ENCODE measurements around the gene FKBP9.
"Not testable (repeated sequence)": the region's sequence is repeated elsewhere in the genome, so short reads cannot be mapped to it uniquely, and the experiment has no call there.

- TF ChIP-seq CTCF (conservative IDR thresholded peaks at IDR 0.05); ZFX (IDR thresholded peaks at IDR 0.05): not testable (repeated sequence)
Measured at GRCh38 chr7:33003111-33003510, 45.9 kb downstream of the FKBP9 start.

Data from C4-2B (cell line).